Natural killer cell (primary cell): ENCODE results near the gene TEFM. TPM values are rescaled to one million over a fixed set of nuclear protein-coding genes. Genes with fewer than 3 reads are reported as not detected.

ENCODE experiments used
- ATAC-seq, 3 donors: fragments of 150-1000 bp in 2 of 3; fragments of 200-7000 bp in 1 of 3; cut with Tn5 transposase; 1 replicate in 1 of 3; 2 replicates in 2 of 3; pipeline ENCODE4 v1.10.0; 2021; ENCODE audit warnings: mild to moderate bottlenecking in 2 of 3, moderate library complexity in 2 of 3
- DNase-seq, 2 donors: peaks; one replicate each; pipeline versions ENCODE4 v3.0.0 to v3.0.0-alpha.2; 2013 to 2021; ENCODE audit warnings: mixed read lengths in 1 of 2
- H3K27ac ChIP-seq: one replicate; pipeline ENCODE4 v1.5.1; 2013; ENCODE audit warnings: mild to moderate bottlenecking, low read length
- H3K27me3 ChIP-seq: one replicate; pipeline ENCODE4 v1.6.1; 2013; ENCODE audit warnings: low read length; ENCODE audit not compliant: control insufficient read depth, insufficient read depth
- H3K36me3 ChIP-seq: one replicate; pipeline ENCODE4 v1.6.1; 2013; ENCODE audit warnings: low read length; ENCODE audit not compliant: control insufficient read depth, insufficient read depth
- H3K4me1 ChIP-seq: one replicate; pipeline ENCODE4 v1.6.1; 2013; ENCODE audit warnings: low read length; ENCODE audit not compliant: control insufficient read depth, insufficient read depth
- H3K4me3 ChIP-seq: one replicate; pipeline ENCODE4 v1.5.1; 2013; ENCODE audit warnings: low read length
- H3K9me3 ChIP-seq: one replicate; pipeline ENCODE4 v1.6.1; 2013; ENCODE audit warnings: low read length; ENCODE audit not compliant: control insufficient read depth, insufficient read depth
- H3K27ac Mint-ChIP-seq, 2 donors: one replicate each; pipeline ENCODE4 v1.8.0; 2022; ENCODE audit warnings: mild to moderate bottlenecking in 2 of 2, mixed read lengths in 2 of 2, moderate library complexity in 1 of 2
- H3K27me3 Mint-ChIP-seq, 2 donors: one replicate each; pipeline ENCODE4 v1.8.0; 2022; ENCODE audit warnings: low read depth in 2 of 2, mixed read lengths in 2 of 2
- H3K36me3 Mint-ChIP-seq: one replicate; pipeline ENCODE4 v1.8.0; 2022; ENCODE audit warnings: mixed read lengths
- H3K4me1 Mint-ChIP-seq, 2 donors: one replicate each; pipeline ENCODE4 v1.8.0; 2022; ENCODE audit warnings: mixed read lengths in 2 of 2
- H3K4me3 Mint-ChIP-seq: one replicate; pipeline ENCODE4 v1.8.0; 2022; ENCODE audit warnings: mild to moderate bottlenecking, moderate library complexity, mixed read lengths
- H3K9me3 Mint-ChIP-seq, 2 donors: one replicate each; pipeline ENCODE4 v1.8.0; 2022; ENCODE audit warnings: mixed read lengths in 2 of 2
- CTCF ChIP-seq: fragments of 200-600 bp; IDR thresholded peaks from one replicate; pipeline ENCODE4 v1.8.0; 2022; ENCODE audit warnings: antibody characterized with exemption
- WGBS: methylation state at CpG from one replicate; pipeline ENCODE4 v1.1.7; 2013; ENCODE audit warnings: missing lambda C conversion rate; ENCODE audit not compliant: insufficient coverage; 5-methylcytosine and 5-hydroxymethylcytosine counted together
- intact Hi-C: fragments of 100-400 bp; cut with micrococcal nuclease; formaldehyde crosslinking; loops from one replicate; pipeline ENCODE4 v1.14.2; 2022
- total RNA-seq, 4 donors: library from RNA; stranded (reverse); fragments of 120-200 nt in 1 of 4; gene quantifications; one replicate each; pipeline versions ENCODE4 v1.2.3 to v1.2.4, GENCODE V29; 2013 to 2022

TEFM gene
- total RNA-seq, 3 donors from 2014 or later (not counting 1 experiment from before 2014, with no cell fraction given): 6.3 to 12.9 (median 10.5) TPM

GRCh38 chr17:30922235-30923030, 16.4 kb upstream of the TEFM start:
- Histone ChIP-seq H3K4me1 (peaks cover 6% of the 10 kb centered on the region), H3K4me3 (peak overlapping the region; percentile 26), H3K27ac (no peak overlapping the region), H3K36me3 (no peaks in the 10 kb centered on the region), H3K9me3 (no peaks in the 10 kb centered on the region), H3K27me3 (peaks cover 8% of the 10 kb centered on the region)
- DNase-seq: no peak
- Mint-ChIP-seq H3K27me3 (peaks cover 38 to 45% of the 10 kb centered on the region in 2 donors), H3K4me1 (peaks cover 11 to 16% of the 10 kb centered on the region in 2 donors), H3K4me3 (peak overlapping the region; percentile 74), H3K36me3 (no peaks in the 10 kb centered on the region), H3K9me3 (no peaks in the 10 kb centered on the region), H3K27ac (no peak overlapping the region)
- TF ChIP-seq CTCF: no peak
- WGBS: 4% methylated on average over 66 of the region's 66 CpGs
- intact Hi-C loops: no loop called here
- ATAC-seq: peak in 1 of 3 donors; percentile 40

GRCh38 chr17:30921544-30922196, 15.6 kb upstream of the TEFM start, which contains the start of gene ADAP2:
ADAP2 (plus strand) TSS chr17:30921945; CDS start chr17:30922015, 70 bp downstream.
- Histone ChIP-seq H3K4me3 (peak within 1 kb of the TSS; percentile 26), H3K27me3 (peaks cover 8% of the 10 kb centered on the region), H3K4me1 (peaks cover 6% of the 10 kb centered on the region), H3K9me3 (no peaks in the 10 kb centered on the region), H3K27ac (no peak within 1 kb of the TSS), H3K36me3 (no peaks in the 10 kb centered on the region)
- H3K36me3 Mint-ChIP-seq: no peaks in the 10 kb centered on the region
- peaks cover 11 to 16% of the 10 kb centered on the region in 2 donors for H3K4me1 Mint-ChIP-seq
- ATAC-seq: peak in 2 of 3 donors; percentile 50 to 60
- intact Hi-C loops: no loop called here
- H3K9me3 Mint-ChIP-seq: no peaks in the 10 kb centered on the region
- H3K27me3 Mint-ChIP-seq: peaks cover 31 to 41% of the 10 kb centered on the region in 2 donors
- H3K27ac Mint-ChIP-seq: no peak within 1 kb of the TSS
- 2% methylated on average over 59 of the region's 60 CpGs for WGBS
- H3K4me3 Mint-ChIP-seq: peak within 1 kb of the TSS; percentile 74
- no peak for TF ChIP-seq CTCF
- no peak for DNase-seq

GRCh38 chr17:30920683-30921543, 14.9 kb upstream of the TEFM start:
- peaks cover 8% of the 10 kb centered on the region for H3K27me3 ChIP-seq
- H3K27me3 Mint-ChIP-seq: peaks cover 25 to 41% of the 10 kb centered on the region in 2 donors
- H3K27ac ChIP-seq: no peak overlapping the region
- peak overlapping the region; percentile 25 for H3K4me3 Mint-ChIP-seq
- H3K36me3 Mint-ChIP-seq: no peaks in the 10 kb centered on the region
- no peak for TF ChIP-seq CTCF
- WGBS: 88% methylated on average over 8 of the region's 11 CpGs
- peaks cover 6% of the 10 kb centered on the region for H3K4me1 ChIP-seq
- H3K4me3 ChIP-seq: no peak overlapping the region
- no peak overlapping the region for H3K27ac Mint-ChIP-seq
- H3K36me3 ChIP-seq: no peaks in the 10 kb centered on the region
- no peak for ATAC-seq
- peaks cover 11 to 16% of the 10 kb centered on the region in 2 donors for H3K4me1 Mint-ChIP-seq
- DNase-seq: no peak
- intact Hi-C loops: no loop called here
- no peaks in the 10 kb centered on the region for H3K9me3 ChIP-seq
- H3K9me3 Mint-ChIP-seq: no peaks in the 10 kb centered on the region
